ENCODE data around the gene SIGLEC5. TPM values are rescaled to one million over a fixed set of nuclear protein-coding genes. Genes with fewer than 3 reads are reported as not detected.

SIGLEC5 gene
- total and polyA plus RNA-seq, 2 of the 13 experiments (the other 11 are each of a cell fraction or from before 2014, with no cell fraction given): not detected

DNA sequence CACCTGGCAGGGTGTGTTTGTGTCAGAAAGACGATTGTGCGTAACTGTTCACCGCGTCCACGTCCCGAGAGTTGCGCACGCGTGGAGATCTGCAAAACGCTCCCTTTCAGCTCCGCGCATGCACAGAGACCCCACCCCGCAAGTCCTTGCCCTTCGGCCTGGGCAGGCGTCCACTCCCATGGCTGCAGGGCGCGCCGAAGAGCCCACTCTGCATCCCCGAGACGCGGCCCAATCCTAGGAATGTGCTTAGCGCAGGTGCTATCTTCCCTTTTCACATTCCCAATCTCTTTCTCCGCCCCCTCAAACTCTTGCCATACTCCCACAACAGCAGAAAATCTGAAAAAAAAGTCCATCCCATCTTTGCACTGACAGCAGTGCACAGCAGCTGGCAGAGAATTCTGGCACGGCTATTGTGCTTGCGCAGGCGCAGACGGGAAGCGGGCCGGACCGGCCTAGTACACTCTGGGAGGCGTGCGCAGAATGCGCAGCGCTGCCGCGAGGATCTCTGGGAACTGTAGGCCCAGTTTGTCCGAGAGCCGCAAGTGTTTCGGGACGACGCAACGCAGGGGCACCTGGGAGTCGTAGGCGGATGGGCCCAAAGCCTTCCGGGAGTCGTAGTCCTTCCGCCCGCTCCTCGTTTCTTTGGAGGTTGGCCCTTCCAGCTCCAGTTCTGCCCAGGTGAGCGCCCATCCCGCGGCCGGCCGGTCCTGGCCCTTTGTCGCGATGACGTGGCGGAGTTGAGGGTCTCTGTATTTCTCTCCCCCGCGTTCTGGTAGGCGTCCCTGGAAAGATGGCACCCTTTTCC, 36.0 kb downstream of the SIGLEC5 start (continued):
- TF ChIP-seq, protein P1, sequence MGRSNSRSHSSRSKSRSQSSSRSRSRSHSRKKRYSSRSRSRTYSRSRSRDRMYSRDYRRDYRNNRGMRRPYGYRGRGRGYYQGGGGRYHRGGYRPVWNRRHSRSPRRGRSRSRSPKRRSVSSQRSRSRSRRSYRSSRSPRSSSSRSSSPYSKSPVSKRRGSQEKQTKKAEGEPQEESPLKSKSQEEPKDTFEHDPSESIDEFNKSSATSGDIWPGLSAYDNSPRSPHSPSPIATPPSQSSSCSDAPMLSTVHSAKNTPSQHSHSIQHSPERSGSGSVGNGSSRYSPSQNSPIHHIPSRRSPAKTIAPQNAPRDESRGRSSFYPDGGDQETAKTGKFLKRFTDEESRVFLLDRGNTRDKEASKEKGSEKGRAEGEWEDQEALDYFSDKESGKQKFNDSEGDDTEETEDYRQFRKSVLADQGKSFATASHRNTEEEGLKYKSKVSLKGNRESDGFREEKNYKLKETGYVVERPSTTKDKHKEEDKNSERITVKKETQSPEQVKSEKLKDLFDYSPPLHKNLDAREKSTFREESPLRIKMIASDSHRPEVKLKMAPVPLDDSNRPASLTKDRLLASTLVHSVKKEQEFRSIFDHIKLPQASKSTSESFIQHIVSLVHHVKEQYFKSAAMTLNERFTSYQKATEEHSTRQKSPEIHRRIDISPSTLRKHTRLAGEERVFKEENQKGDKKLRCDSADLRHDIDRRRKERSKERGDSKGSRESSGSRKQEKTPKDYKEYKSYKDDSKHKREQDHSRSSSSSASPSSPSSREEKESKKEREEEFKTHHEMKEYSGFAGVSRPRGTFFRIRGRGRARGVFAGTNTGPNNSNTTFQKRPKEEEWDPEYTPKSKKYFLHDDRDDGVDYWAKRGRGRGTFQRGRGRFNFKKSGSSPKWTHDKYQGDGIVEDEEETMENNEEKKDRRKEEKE (IDR thresholded peaks at IDR 0.05): no peak
- TF ChIP-seq ZSCAN29 (CRISPR knock-in tag; conservative IDR thresholded peaks at IDR 0.05) (no peak), ZSCAN9 (CRISPR knock-in tag; IDR thresholded peaks at IDR 0.05; ENCODE audit: borderline replicate concordance) (no peak), NAIF1 (CRISPR knock-in tag; IDR thresholded peaks at IDR 0.05; ENCODE audit: borderline replicate concordance) (peak; percentile 99), RFXANK (CRISPR knock-in tag; IDR thresholded peaks at IDR 0.05) (no peak), ZSCAN12 (CRISPR knock-in tag; IDR thresholded peaks at IDR 0.05) (no peak), HNRNPH1 (optimal IDR thresholded peaks at IDR 0.05; ENCODE audit: low read depth, low read length) (no peak), ZNF788 (CRISPR knock-in tag; IDR thresholded peaks at IDR 0.05; ENCODE audit: borderline replicate concordance) (peak; percentile 40; the same call in 1 of the 2 replicates), ZNF260 (CRISPR knock-in tag; IDR thresholded peaks at IDR 0.05; ENCODE audit: borderline replicate concordance, low read depth) (no peak), SUZ12 (IDR thresholded peaks at IDR 0.05; ENCODE audit: low read depth, low read length) (peak; percentile 79), ZNF10 (CRISPR knock-in tag; IDR thresholded peaks at IDR 0.05; ENCODE audit: borderline replicate concordance, low read depth) (no peak), YY1 (IDR thresholded peaks at IDR 0.05; ENCODE audit: insufficient read depth, insufficient replicate concordance, low read depth, low read length) (peak; percentile 58), ZNF746 (CRISPR knock-in tag; IDR thresholded peaks at IDR 0.05) (no peak), SRSF9 (IDR thresholded peaks at IDR 0.05; ENCODE audit: borderline replicate concordance, insufficient read depth, low read depth, low read length, poor library complexity, severe bottlenecking) (no peak), SOX6 (IDR thresholded peaks at IDR 0.05) (no peak), SOX6 (CRISPR knock-in tag; IDR thresholded peaks at IDR 0.05) (no peak), POLR2AphosphoS2 (IDR thresholded peaks at IDR 0.05; ENCODE audit: low read depth, low read length) (no peak), JUNB (CRISPR knock-in tag; IDR thresholded peaks at IDR 0.05; ENCODE audit: borderline replicate concordance) (no peak), ZNF713 (CRISPR knock-in tag; IDR thresholded peaks at IDR 0.05) (no peak), ZNF382 (CRISPR knock-in tag; IDR thresholded peaks at IDR 0.05; ENCODE audit: borderline replicate concordance) (no peak)
- TF ChIP-seq, protein P2, sequence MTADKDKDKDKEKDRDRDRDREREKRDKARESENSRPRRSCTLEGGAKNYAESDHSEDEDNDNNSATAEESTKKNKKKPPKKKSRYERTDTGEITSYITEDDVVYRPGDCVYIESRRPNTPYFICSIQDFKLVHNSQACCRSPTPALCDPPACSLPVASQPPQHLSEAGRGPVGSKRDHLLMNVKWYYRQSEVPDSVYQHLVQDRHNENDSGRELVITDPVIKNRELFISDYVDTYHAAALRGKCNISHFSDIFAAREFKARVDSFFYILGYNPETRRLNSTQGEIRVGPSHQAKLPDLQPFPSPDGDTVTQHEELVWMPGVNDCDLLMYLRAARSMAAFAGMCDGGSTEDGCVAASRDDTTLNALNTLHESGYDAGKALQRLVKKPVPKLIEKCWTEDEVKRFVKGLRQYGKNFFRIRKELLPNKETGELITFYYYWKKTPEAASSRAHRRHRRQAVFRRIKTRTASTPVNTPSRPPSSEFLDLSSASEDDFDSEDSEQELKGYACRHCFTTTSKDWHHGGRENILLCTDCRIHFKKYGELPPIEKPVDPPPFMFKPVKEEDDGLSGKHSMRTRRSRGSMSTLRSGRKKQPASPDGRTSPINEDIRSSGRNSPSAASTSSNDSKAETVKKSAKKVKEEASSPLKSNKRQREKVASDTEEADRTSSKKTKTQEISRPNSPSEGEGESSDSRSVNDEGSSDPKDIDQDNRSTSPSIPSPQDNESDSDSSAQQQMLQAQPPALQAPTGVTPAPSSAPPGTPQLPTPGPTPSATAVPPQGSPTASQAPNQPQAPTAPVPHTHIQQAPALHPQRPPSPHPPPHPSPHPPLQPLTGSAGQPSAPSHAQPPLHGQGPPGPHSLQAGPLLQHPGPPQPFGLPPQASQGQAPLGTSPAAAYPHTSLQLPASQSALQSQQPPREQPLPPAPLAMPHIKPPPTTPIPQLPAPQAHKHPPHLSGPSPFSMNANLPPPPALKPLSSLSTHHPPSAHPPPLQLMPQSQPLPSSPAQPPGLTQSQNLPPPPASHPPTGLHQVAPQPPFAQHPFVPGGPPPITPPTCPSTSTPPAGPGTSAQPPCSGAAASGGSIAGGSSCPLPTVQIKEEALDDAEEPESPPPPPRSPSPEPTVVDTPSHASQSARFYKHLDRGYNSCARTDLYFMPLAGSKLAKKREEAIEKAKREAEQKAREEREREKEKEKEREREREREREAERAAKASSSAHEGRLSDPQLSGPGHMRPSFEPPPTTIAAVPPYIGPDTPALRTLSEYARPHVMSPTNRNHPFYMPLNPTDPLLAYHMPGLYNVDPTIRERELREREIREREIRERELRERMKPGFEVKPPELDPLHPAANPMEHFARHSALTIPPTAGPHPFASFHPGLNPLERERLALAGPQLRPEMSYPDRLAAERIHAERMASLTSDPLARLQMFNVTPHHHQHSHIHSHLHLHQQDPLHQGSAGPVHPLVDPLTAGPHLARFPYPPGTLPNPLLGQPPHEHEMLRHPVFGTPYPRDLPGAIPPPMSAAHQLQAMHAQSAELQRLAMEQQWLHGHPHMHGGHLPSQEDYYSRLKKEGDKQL (CRISPR knock-in tag; IDR thresholded peaks at IDR 0.05; ENCODE audit: low read depth): no peak
